Psoas muscle (tissue), 8 donors: ENCODE measurements around the gene B4GALNT4. TPM values are rescaled to one million over a fixed set of nuclear protein-coding genes. Genes with fewer than 3 reads are reported as not detected.

Experiments used
- ATAC-seq, 4 donors: fragments of 200-7000 bp; cut with Tn5 transposase; one replicate each; pipeline ENCODE4 v1.9.1; 2020; ENCODE audit warnings: moderate library complexity in 3 of 4, mild to moderate bottlenecking in 2 of 4
- DNase-seq, 2 donors: peaks; one replicate each; pipeline ENCODE4 v3.0.0-alpha.2; 2020
- H3K27ac ChIP-seq: fragments of 200-600 bp; one replicate; pipeline ENCODE4 v1.8.0; 2022
- H3K27me3 ChIP-seq, 3 donors: fragments of 200-600 bp in 1 of 3; one replicate each; pipeline versions ENCODE4 v1.6.1 to v1.8.0; 2013 to 2022; ENCODE audit warnings: low read length in 2 of 3, mild to moderate bottlenecking in 2 of 3, moderate library complexity in 1 of 3; ENCODE audit not compliant: insufficient read depth in 3 of 3
- H3K36me3 ChIP-seq, 2 donors: fragments of 200-600 bp in 1 of 2; one replicate each; pipeline versions ENCODE4 v1.6.1 to v1.8.0; 2013 to 2022; ENCODE audit warnings: low read depth in 1 of 2, mild to moderate bottlenecking in 1 of 2, moderate library complexity in 1 of 2; ENCODE audit not compliant: insufficient read depth in 1 of 2
- H3K4me1 ChIP-seq: fragments of 200-600 bp; one replicate; pipeline ENCODE4 v1.8.0; 2022
- H3K4me3 ChIP-seq: fragments of 200-600 bp; one replicate; pipeline ENCODE4 v1.8.0; 2022; ENCODE audit warnings: mild to moderate bottlenecking
- H3K9me3 ChIP-seq: fragments of 200-600 bp; one replicate; pipeline ENCODE4 v1.8.0; 2022
- WGBS, 3 donors: extraction: QIAGEN DNeasy Blood & Tissue Kit; methylation state at CpG; one replicate each; pipeline versions ENCODE4 v1.1.6 to v1.1.7; 2013; 5-methylcytosine and 5-hydroxymethylcytosine counted together
- intact Hi-C, 2 donors: fragments of 100-400 bp; cut with DNase I; formaldehyde crosslinking; loops; one replicate each; pipeline versions ENCODE4 v1.11.0 to v1.14.2; 2022
- polyA plus RNA-seq, 3 donors: library from polyadenylated mRNA; stranded (reverse); fragments of 200-250 nt; gene quantifications; one replicate each; pipeline ENCODE4 v1.2.3, GENCODE V29; 2013
- total RNA-seq, 4 donors: library from RNA; stranded (reverse); fragmentation: NEBNext Ultra II Directional in 2 of 4; extraction: Animal tissue kit (Norgen Biotek cat#: 25700) in 2 of 4; gene quantifications; one replicate each; pipeline versions ENCODE4 v1.2.1 to v1.2.4, GENCODE V29; 2021 to 2023
- TF ChIP-seq, protein P1 (sequence below): fragments of 200-600 bp; IDR thresholded peaks from one replicate; pipeline ENCODE4 v1.8.0; 2022; ENCODE audit warnings: antibody characterized with exemption
- donor health status: healthy with polysubstance abuse.
- donor health status: DM: no; HTN: no; CAD: no; lungs with moderate emphysema.
- donor health status: Bipolar disorder and iron deficiency.
- donor health status: healthy.
- donor health status: DM: yes; HTN: yes; CAD: no.
- donor health status: DM: no; HTN: no; CAD: no.
- donor health status: DM: no; HTN: no; CAD: no.
- donor health status: DM: yes; HTN: yes; CAD: no.

The B4GALNT4 gene
- total and polyA plus RNA-seq, 7 donors, result 0.04 to 0.27 (median 0.06) TPM; not detected in 1

DNA sequence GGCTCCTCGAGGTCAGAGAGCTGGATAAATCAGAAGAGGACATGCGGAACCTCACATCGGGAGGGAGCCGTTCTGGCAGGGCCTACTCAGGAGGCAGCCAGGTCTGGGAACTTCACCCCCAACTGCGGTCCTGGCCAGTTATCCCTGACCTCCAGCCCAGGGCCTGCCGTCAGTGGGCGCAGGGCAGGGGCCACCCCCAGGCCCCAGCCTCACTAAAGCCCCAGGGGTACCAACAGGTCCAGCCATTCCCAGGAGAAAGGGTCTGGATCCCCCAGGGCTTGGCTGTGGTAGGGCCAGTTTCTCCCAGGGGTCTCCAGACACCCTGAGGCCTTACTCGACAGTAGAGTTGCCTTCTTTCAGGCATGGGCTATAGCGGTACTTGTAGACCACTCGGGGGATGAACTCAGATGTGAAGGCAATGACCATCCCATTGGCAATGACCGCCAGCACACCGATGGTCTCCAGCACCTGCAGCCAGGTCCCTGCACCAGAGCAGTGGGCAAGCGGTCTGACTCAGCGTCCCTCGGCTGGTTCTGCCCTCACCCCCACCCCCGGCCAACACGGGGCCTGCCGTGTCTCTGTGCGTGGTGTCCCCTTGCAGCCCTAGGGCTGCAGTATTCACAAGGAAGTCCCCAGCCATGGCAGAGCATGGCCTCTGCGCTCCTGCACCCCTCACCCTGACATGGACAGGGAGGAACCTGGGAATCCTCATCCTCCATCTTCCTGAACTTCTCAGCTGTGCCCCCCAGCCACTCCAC, 50.1 kb downstream of the B4GALNT4 start:
- TF ChIP-seq, protein P1, sequence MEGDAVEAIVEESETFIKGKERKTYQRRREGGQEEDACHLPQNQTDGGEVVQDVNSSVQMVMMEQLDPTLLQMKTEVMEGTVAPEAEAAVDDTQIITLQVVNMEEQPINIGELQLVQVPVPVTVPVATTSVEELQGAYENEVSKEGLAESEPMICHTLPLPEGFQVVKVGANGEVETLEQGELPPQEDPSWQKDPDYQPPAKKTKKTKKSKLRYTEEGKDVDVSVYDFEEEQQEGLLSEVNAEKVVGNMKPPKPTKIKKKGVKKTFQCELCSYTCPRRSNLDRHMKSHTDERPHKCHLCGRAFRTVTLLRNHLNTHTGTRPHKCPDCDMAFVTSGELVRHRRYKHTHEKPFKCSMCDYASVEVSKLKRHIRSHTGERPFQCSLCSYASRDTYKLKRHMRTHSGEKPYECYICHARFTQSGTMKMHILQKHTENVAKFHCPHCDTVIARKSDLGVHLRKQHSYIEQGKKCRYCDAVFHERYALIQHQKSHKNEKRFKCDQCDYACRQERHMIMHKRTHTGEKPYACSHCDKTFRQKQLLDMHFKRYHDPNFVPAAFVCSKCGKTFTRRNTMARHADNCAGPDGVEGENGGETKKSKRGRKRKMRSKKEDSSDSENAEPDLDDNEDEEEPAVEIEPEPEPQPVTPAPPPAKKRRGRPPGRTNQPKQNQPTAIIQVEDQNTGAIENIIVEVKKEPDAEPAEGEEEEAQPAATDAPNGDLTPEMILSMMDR, result no peak
- Histone ChIP-seq H3K9me3 (no peaks in the 10 kb centered on the region), H3K4me3 (no peak overlapping the region), H3K27me3 (peaks cover 9 to 72% (median 17%) of the 10 kb centered on the region in 3 donors), H3K27ac (no peak overlapping the region), H3K36me3 (no peaks in the 10 kb centered on the region), H3K4me1 (no peaks in the 10 kb centered on the region)
- DNase-seq (no peak), ATAC-seq (peak in 1 of 4 donors; percentile 5)
- intact Hi-C loops, result no loop called here
- 73 to 83% (median 74%) methylated on average over 19 to 20 of the region's 20 CpGs for WGBS, 3 donors

DNA sequence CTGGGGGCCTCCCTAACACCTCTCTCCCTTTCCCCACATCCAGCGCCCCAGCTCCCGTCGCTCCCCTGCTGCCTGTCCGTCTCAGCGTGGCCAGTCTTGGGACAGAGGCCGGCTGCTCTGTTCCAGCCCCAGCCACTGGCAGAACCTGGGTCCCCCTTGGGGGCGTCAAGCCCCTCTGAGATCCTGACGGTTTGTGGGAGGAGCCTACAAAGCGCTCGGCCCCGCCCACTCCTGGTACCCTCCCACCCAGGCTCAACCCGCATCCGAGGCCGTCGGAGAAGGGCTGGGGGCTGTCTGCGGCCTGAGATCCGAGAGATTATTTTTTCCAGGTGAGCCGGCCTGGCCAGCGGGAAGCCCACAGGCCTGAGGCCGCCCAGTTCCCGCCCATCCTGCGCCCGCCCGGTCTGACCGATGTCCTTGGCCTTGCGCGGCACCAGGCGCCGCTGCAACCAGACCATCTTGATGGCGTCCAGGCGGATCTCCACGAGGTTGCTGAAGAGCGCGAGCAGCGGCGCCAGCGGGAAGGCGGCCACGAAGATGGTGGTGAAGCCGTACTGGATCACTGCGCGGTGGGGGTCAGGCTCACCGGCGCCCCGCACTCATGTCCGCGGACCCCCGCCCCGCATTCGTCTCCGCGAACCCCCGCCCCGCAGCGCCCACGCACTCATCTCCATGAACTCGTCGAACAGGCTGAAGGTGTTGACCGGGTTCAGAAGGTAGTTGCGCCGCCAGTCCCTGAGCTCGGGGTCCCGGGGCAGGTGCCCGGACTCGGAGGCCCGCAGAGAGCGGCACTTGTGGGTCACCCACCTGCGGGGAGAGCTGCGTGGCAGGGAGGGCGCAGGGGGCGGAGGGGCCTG, 51.0 kb downstream of the B4GALNT4 start:
- TF ChIP-seq, protein P1, result no peak
- intact Hi-C loops, result no loop called here
- WGBS, 3 donors, result 43 to 54% (median 51%) methylated on average over 66 to 71 of the region's 71 CpGs
- no peaks in the 10 kb centered on the region for H3K9me3 ChIP-seq
- DNase-seq (peak; percentile 12 to 50), ATAC-seq (no peak)
- H3K27ac ChIP-seq, result no peak overlapping the region
- no peaks in the 10 kb centered on the region for H3K36me3 ChIP-seq
- peaks cover 9 to 71% (median 17%) of the 10 kb centered on the region in 3 donors for H3K27me3 ChIP-seq
- no peaks in the 10 kb centered on the region for H3K4me1 ChIP-seq
- no peak overlapping the region for H3K4me3 ChIP-seq

DNA sequence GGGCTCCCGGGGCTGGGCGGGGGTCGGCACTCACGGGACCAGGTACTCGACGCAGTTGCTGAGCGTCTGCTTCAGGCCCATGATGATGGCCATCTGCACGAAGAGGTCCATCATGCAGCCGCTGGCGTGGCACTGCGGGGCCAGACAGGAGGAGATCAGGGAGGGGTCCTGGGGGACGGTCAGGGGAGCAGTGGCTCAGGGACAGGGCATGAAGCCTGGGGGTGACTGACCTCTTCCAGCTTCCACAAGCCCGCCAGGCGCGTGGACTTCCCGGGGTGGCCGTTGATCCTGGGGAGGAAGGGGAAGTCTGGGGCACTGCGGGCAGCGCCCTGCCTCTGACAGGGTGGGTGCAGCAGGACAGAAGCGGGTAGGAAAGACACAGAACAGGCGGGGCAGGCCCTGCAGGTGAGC, 51.6 kb downstream of the B4GALNT4 start:
- TF ChIP-seq, protein P1, result no peak
- no peaks in the 10 kb centered on the region for H3K36me3 ChIP-seq
- DNase-seq (no peak), ATAC-seq (no peak)
- 80 to 85% (median 85%) methylated on average over 16 to 21 of the region's 21 CpGs for WGBS, 3 donors
- H3K4me1 ChIP-seq, result no peaks in the 10 kb centered on the region
- intact Hi-C loops, result no loop called here
- H3K9me3 ChIP-seq, result no peaks in the 10 kb centered on the region
- H3K27ac ChIP-seq, result no peak overlapping the region
- no peak overlapping the region for H3K4me3 ChIP-seq
- peaks cover 9 to 69% (median 17%) of the 10 kb centered on the region in 3 donors for H3K27me3 ChIP-seq

DNA sequence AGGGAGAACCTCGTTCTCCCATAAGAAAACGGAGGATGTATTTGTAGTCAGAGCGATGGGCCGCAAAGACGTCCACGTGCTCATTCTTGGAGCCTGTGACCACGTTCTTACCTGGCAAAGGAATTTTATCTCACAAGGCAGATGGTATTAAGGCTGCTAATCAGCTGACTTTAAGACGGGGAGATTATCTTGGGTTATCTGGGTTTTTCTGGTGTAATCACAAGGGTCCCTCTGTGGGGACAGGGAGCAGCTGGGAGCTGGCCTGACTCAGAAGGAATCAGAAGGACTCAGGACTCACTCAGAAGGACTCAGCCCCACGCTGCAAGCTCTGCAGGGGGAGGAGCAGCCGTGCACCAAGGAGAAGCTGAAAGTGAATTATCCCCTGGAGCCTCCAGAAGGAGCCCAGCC, 53.0 kb downstream of the B4GALNT4 start:
- WGBS, 3 donors, result 66 to 73% (median 71%) methylated on average over 10 of the region's 10 CpGs
- no peaks in the 10 kb centered on the region for H3K4me1 ChIP-seq
- no peaks in the 10 kb centered on the region for H3K36me3 ChIP-seq
- no peaks in the 10 kb centered on the region for H3K9me3 ChIP-seq
- TF ChIP-seq, protein P1, result no peak
- intact Hi-C loops, result no loop called here
- H3K27me3 ChIP-seq, result peaks cover 9 to 65% (median 14%) of the 10 kb centered on the region in 3 donors
- no peak overlapping the region for H3K27ac ChIP-seq
- H3K4me3 ChIP-seq, result no peak overlapping the region
- DNase-seq, result peak in 1 of 2 donors; percentile 15
- ATAC-seq, result no peak
